ENCODE results near the gene IGFBP3. TPM values are rescaled to one million over a fixed set of nuclear protein-coding genes. Genes with fewer than 3 reads are reported as not detected.
"Not testable (repeated sequence)": the region's sequence is repeated elsewhere in the genome, so short reads cannot be mapped to it uniquely, and the experiment has no call there.

IGFBP3 gene
- total RNA-seq, 8 experiments from 2014 or later: 0.92 to 187 (median 3.3) TPM; not detected in 2

DNA sequence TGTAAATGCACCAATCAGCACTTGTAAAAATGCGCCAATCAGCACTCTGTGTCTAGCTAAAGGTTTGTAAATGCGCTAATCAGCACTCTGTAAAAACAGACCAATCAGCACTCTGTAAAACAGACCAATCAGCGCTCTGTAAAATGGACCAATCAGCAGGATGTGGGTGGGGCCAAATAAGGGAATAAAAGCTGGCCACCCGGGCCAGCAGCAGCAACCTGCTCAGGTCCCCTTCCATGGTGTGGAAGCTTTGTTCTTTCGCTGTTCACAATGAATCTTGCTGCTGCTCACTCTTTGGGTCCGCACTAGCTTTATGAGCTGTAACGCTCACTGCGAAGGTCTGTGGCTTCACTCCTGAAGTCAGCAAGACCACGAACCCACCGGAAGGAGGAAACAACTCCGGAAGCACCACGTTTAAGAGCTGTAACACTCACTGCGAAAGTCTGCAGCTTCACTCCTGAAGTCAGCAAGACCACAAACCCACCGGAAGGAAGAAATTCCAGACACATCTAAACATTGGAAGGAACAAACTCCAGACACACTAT lies 19.2 kb upstream of the IGFBP3 start:
- not testable (repeated sequence) for ATAC-seq (replicated peaks in 6 of 8); H3K27ac ChIP-seq; H3K4me3 ChIP-seq; H3K4me1 ChIP-seq (replicated peaks in 1 of 2)
- WGBS, 10 experiments: 82 to 100% (median 91%) methylated on average over 4 to 13 of the region's 14 CpGs; no CpG with 5 or more reads in 1 of the 10 experiments
- in situ Hi-C loops (cut with MboI; ENCODE audit: low pct_unique_long_range_greater_than_20kb in 2 of 9, low sequenced_read_pairs in 9 of 9, unreplicated experiment in 9 of 9): loop anchor here in 2 of 9 experiments (25.0 kb wide), 1 partner anchor 422 kb away; no protein-coding TSS in a partner anchor

DNA sequence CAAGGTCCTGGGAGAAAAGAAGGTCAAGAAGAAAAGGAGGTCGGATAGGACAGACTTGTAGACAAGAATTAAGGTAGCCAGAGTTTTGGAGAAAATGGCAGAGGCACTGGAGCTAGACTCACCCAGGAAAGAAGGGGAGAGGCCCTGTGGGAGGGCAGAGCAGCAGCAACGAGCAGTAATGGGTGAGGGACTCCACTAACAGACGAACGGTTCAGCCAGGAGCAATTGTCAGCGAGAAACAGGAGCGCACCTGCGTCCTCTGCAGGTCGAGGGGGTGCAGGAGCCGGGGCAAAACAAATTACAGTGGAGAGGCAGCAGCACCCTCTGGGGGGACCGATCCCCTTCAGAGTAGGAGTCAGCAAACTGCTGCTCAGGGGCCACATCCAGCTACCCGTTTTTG lies 18.5 kb upstream of the IGFBP3 start:
- Histone ChIP-seq H3K4me1 (replicated peaks in 1 of 2) (no peaks in the 10 kb centered on the region), H3K27ac (no peak overlapping the region), H3K4me3 (no peak overlapping the region)
- in situ Hi-C loops (cut with MboI; ENCODE audit: low pct_unique_long_range_greater_than_20kb in 2 of 9, low sequenced_read_pairs in 9 of 9, unreplicated experiment in 9 of 9): loop anchor here in 2 of 9 experiments (25.0 kb wide), 1 partner anchor 423 kb away; no protein-coding TSS in a partner anchor
- no peak for ATAC-seq (replicated peaks in 6 of 8)
- 77 to 100% (median 89%) methylated on average over 3 to 9 of the region's 11 CpGs; no CpG with 5 or more reads in 2 of the 10 experiments for WGBS, 10 experiments

DNA sequence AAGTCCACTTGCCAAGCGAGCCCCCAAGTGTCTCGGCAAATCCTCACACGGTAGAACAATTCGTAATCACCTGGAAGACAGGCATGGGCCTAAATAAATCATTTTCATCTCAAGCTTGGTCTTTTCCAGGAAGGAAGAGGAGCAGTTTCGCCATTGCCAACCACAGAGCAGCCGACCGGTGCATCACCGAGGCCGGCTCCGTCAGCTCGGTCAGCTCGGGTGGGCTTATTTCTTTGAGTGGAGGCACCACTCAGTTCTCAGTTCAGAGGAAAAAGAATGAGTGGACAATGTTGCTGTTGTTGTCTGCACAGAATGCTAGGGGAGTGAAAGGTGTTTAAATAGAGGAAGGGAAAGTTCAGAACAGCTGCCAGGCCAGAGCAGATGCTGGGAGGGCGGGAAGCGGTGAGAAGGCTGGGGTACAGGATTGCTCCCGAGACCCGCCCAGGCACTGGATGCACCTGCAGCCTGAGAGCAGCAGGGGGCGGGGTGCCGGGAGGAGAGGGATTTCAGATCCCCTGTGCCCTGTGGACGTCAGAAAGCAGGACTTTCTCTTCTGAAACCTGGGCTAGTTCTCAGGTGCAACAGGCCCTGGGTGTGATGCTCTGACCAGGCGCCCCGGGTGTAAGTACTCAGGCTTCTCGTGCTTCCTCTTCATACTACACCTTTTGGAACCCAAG lies 17.7 kb upstream of the IGFBP3 start:
- in situ Hi-C loops (cut with MboI; ENCODE audit: low pct_unique_long_range_greater_than_20kb in 2 of 9, low sequenced_read_pairs in 9 of 9, unreplicated experiment in 9 of 9): loop anchor here in 2 of 9 experiments (25.0 kb wide), 1 partner anchor 424 kb away; no protein-coding TSS in a partner anchor
- Histone ChIP-seq H3K4me3 (no peak overlapping the region), H3K27ac (no peak overlapping the region), H3K4me1 (replicated peaks in 1 of 2) (no peaks in the 10 kb centered on the region)
- ATAC-seq (replicated peaks in 6 of 8): no peak
- 72 to 97% (median 87%) methylated on average over 1 to 15 of the region's 22 CpGs; no CpG with 5 or more reads in 3 of the 10 experiments for WGBS, 10 experiments

DNA sequence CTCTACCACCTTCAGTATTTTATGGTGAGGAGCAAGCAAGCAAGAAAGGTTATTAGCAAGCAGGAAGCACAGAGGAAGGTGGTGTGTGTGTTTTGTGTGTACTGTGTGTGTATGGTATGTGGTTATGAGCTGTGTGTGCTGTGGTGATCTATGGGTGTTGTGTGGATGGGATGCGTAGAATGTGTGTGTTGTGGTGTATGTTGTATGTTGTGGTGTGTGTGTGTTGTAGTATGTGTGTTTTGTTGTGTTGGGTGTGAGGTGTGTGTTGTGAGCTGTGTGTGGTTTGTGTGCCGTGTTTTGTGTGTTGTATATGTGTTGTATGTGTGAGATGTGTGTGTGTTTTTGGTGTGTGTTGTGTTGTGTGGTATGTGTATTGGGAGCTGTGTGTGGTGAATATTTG lies 16.8 kb upstream of the IGFBP3 start:
- Histone ChIP-seq H3K4me3 (no peak overlapping the region), H3K27ac (no peak overlapping the region), H3K4me1 (replicated peaks in 1 of 2) (no peaks in the 10 kb centered on the region)
- in situ Hi-C loops (cut with MboI; ENCODE audit: low pct_unique_long_range_greater_than_20kb in 2 of 9, low sequenced_read_pairs in 9 of 9, unreplicated experiment in 9 of 9): loop anchor here in 2 of 9 experiments (25.0 kb wide), 1 partner anchor 424 kb away; no protein-coding TSS in a partner anchor
- ATAC-seq (replicated peaks in 6 of 8): no peak
- WGBS, 10 experiments: 80 to 100% methylated on average over 1 of the region's 2 CpGs; no CpG with 5 or more reads in 8 of the 10 experiments

DNA sequence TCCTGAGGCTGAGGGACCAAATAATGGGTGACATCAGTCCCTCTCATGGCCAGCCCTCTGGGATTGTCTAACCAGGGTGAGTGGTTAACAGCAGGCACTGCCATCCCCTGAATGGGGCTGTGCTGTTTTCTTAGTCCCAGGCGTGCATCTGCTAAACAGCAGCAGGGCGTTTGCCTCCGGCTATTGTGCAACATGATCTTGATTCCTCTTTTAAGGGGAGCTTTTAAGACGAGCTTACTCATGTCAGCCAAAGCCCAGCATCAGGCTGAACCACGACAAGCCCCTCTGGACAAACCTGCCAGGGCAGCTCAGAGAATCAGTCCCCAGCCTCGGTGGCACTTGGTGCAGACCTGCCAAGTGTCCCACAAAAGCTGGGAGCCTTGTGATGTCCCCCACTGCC lies 16.2 kb upstream of the IGFBP3 start:
- H3K4me1 ChIP-seq (replicated peaks in 1 of 2): no peaks in the 10 kb centered on the region
- in situ Hi-C loops (cut with MboI; ENCODE audit: low pct_unique_long_range_greater_than_20kb in 2 of 9, low sequenced_read_pairs in 9 of 9, unreplicated experiment in 9 of 9): loop anchor here in 2 of 9 experiments (25.0 kb wide), 1 partner anchor 425 kb away; no protein-coding TSS in a partner anchor
- H3K4me3 ChIP-seq: no peak overlapping the region
- ATAC-seq (replicated peaks in 6 of 8): peak in 2 of 8 experiments; percentile 67 to 94
- WGBS, 10 experiments: 60 to 80% (median 73%) methylated on average over 1 to 6 of the region's 6 CpGs; no CpG with 5 or more reads in 6 of the 10 experiments
- H3K27ac ChIP-seq: no peak overlapping the region

DNA sequence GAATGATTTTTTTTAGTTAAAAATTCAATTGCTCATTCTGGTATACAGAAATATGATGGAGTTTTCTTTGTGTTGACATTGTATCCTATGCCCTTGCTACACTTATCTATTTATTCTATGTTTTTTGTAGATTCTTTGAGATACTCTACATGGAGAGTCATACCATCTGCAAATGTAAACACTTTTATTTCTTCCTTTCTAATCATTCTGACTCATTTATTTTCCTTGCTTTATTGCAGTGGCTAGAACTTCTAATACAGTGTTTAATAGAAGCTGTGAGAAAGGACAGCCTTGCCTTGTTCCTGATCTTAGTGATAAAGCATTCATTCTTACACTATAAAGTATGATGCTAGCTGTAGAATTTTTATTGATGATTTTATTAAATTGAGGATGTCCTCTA lies 9.9 kb upstream of the IGFBP3 start:
- Histone ChIP-seq H3K4me3 (no peak overlapping the region), H3K4me1 (replicated peaks in 1 of 2) (no peaks in the 10 kb centered on the region), H3K27ac (no peak overlapping the region)
- no peak for ATAC-seq (replicated peaks in 6 of 8)
- in situ Hi-C loops (cut with MboI; ENCODE audit: low pct_unique_long_range_greater_than_20kb in 2 of 9, low sequenced_read_pairs in 9 of 9, unreplicated experiment in 9 of 9): loop anchor here in 2 of 9 experiments (25.0 kb wide), 1 partner anchor 431 kb away; no protein-coding TSS in a partner anchor

DNA sequence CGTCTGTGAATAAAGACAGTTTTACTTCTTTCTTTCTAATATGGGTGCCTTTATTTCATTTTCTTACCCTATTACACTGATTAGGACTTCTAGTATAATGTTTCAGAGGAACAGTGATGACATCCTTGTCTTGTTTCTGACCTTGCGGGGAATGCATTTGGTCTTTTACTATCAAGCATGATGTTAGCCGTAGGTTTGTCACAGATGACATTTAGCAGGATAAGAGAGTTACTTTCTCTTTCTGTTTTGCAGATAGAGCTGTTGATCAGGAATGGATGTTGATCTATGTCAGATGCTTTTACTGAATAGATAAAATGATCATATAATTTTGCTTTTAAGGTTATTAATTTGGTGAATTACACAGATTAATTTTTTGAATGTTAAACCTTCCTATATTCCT lies 6.6 kb upstream of the IGFBP3 start:
- 86 to 100% (median 100%) methylated on average over 2 to 3 of the region's 3 CpGs; no CpG with 5 or more reads in 2 of the 10 experiments for WGBS, 10 experiments
- in situ Hi-C loops (cut with MboI; ENCODE audit: low pct_unique_long_range_greater_than_20kb in 2 of 9, low sequenced_read_pairs in 9 of 9, unreplicated experiment in 9 of 9): loop anchor here in 4 of 9 experiments (10.0 to 25.0 kb wide), 3 partner anchors 427 to 1157 kb away; no protein-coding TSS in a partner anchor
- Histone ChIP-seq H3K4me1 (replicated peaks in 1 of 2) (no peaks in the 10 kb centered on the region), H3K4me3 (no peak overlapping the region), H3K27ac (no peak overlapping the region)
- no peak for ATAC-seq (replicated peaks in 6 of 8)

DNA sequence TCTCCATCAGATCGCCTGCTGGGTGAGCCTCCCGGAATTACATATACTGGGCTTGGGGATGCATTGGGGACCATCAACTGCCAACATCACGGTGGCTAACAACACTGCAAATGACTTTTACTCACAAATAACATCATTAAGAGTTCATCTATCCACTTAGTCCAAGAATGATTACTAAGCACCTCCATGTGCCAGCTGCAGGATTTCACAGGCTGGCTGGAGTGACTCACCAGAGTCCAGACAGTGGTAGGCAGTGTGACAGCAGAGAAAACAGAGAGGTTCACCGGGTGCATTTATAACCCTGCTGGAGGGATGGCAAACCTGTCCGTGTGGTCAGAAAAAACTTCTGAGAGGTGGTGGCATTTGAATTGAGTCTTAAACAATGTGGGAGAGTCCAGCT lies 3.2 kb upstream of the IGFBP3 start:
- WGBS, 10 experiments: 0 to 69% (median 55%) methylated on average over 1 to 5 of the region's 5 CpGs; no CpG with 5 or more reads in 3 of the 10 experiments
- peak in 2 of 8 experiments; percentile 9 for ATAC-seq (replicated peaks in 6 of 8)

DNA sequence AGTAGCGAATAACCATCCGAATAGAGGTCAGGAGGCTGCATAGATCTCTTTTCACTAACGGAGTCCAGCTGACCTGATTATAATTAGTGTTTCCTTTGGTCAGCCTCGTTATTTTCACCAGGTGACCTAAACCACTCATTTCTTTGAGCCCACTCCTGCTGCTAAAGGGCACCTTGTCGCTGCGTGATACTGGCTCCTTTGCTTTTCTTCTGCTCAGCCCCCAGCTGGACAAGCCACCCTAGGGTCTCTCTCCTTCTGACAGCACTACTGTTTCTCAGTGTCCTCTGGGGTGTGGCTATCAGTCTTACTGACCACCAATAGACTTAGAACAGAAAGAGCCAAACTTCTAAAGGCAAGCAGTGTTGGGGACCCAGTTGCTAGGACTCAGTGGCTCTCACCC lies 2.7 kb upstream of the IGFBP3 start:
- no peak for ATAC-seq (replicated peaks in 6 of 8)
- 30 to 80% (median 48%) methylated on average over 2 to 6 of the region's 6 CpGs for WGBS, 10 experiments
- Histone ChIP-seq H3K4me3 (no peak overlapping the region), H3K27ac (no peak overlapping the region), H3K4me1 (replicated peaks in 1 of 2) (no peaks in the 10 kb centered on the region)
- in situ Hi-C loops (cut with MboI; ENCODE audit: low pct_unique_long_range_greater_than_20kb in 2 of 9, low sequenced_read_pairs in 9 of 9, unreplicated experiment in 9 of 9): loop anchor here (5.0 to 25.0 kb wide), 7 partner anchors 423 to 1263 kb away; no protein-coding TSS in a partner anchor

More for the DNA sequence above, 3.2 kb upstream of the IGFBP3 start:
- Histone ChIP-seq H3K4me1 (replicated peaks in 1 of 2) (no peaks in the 10 kb centered on the region), H3K27ac (no peak overlapping the region), H3K4me3 (no peak overlapping the region)
- in situ Hi-C loops (cut with MboI; ENCODE audit: low pct_unique_long_range_greater_than_20kb in 2 of 9, low sequenced_read_pairs in 9 of 9, unreplicated experiment in 9 of 9): loop anchor here (5.0 to 25.0 kb wide), 7 partner anchors 423 to 1263 kb away; no protein-coding TSS in a partner anchor

DNA sequence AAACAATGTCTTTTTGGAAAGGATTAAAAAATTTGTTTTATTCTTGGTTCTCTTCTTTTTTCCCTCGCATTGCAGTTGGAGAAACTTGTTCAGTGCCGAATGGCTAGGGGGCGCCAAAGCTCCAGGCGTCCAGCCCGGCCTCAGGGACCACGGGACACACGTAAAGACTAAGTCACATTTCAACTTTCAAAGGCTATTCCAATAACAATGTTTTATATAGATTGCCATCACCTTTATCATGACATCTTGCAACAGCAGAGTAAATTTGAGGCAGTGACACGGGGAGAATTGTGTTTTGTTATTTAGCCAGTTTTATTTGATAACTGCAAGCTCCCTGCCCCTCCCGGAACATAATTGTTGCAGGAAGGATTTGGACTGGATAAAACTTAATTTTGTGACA lies 2.2 kb upstream of the IGFBP3 start:
- ATAC-seq (replicated peaks in 6 of 8): peak in 3 of 8 experiments; percentile 8 to 42 (median 19)
- H3K4me1 ChIP-seq (replicated peaks in 1 of 2): no peaks in the 10 kb centered on the region
- in situ Hi-C loops (cut with MboI; ENCODE audit: low pct_unique_long_range_greater_than_20kb in 2 of 9, low sequenced_read_pairs in 9 of 9, unreplicated experiment in 9 of 9): loop anchor here (5.0 to 25.0 kb wide), 7 partner anchors 424 to 1264 kb away; no protein-coding TSS in a partner anchor
- H3K4me3 ChIP-seq: no peak overlapping the region
- no peak overlapping the region for H3K27ac ChIP-seq
- WGBS, 10 experiments: 0 to 23% (median 0%) methylated on average over 1 to 7 of the region's 9 CpGs; no CpG with 5 or more reads in 1 of the 10 experiments

DNA sequence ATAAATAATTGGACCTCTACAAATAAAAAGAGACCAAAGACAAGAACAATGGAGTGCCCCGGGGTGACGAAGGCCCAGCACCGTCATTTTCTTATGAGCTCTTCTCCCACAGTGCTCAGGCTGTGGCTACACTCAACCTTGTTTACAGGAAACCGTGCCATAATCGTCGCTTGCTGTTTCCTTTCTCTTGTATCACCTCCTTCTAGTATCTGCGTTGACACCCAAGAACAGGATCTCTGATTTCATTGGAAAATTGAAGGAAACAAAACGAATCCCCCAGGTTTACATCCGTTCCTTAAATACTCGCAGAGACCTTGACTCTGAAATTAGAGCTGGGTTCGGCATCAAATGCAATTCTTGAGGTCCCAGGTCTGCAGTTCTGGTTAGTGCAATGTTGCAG lies 1.7 kb upstream of the IGFBP3 start:
- ATAC-seq (replicated peaks in 6 of 8): no peak
- WGBS, 10 experiments: 0 to 40% (median 17%) methylated on average over 1 to 11 of the region's 11 CpGs; no CpG with 5 or more reads in 1 of the 10 experiments
- in situ Hi-C loops (cut with MboI; ENCODE audit: low pct_unique_long_range_greater_than_20kb in 2 of 9, low sequenced_read_pairs in 9 of 9, unreplicated experiment in 9 of 9): loop anchor here (5.0 to 25.0 kb wide), 7 partner anchors 424 to 1264 kb away; no protein-coding TSS in a partner anchor
- H3K4me1 ChIP-seq (replicated peaks in 1 of 2): no peaks in the 10 kb centered on the region
- H3K27ac ChIP-seq: no peak overlapping the region
- H3K4me3 ChIP-seq: peak overlapping the region in 2 of 5 donors; percentile 7 to 17

DNA sequence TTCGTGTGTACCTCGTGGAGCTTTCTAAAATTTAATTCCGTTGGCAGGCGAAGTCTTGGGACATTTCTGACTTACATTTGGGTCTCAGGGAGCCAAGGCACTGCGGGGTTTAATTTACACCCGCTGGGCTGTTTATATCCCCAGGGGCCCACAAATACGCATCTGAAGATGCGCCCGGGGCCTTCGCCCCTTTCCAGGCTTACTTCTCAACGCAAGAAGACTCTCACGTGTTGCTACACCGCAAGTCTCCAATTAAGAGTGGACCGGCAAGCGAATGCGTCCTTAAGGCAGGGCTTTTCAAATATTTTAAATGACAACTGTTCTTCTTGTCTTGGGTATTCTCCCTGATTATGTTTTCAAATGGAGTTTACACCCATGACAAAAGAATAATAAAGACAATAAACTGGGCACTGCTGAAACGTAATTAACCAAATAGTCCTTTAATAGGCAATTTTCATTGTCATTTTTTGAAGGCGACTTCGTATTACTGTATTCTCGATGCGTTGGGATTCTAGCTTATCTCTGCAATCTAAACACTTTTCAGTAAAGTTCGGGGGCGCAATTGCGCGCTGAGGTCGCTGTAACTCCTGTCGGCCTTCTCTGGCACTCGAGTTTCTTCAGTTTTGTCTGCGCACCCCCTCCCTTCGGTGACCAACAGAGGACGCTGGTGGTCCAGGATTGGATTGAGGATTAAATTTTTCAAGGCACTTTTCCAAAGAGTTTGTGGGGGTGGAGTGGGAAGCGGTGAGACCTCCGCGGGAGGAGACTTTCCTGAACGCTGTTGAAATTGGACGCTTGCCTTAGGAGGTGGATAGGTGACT lies 837 bp upstream of the IGFBP3 start:
- in situ Hi-C loops (cut with MboI; ENCODE audit: low pct_unique_long_range_greater_than_20kb in 2 of 9, low sequenced_read_pairs in 9 of 9, unreplicated experiment in 9 of 9): loop anchor here (5.0 to 25.0 kb wide), 7 partner anchors 425 to 1265 kb away; no protein-coding TSS in a partner anchor
- Histone ChIP-seq H3K27ac (no peak overlapping the region), H3K4me1 (replicated peaks in 1 of 2) (no peaks in the 10 kb centered on the region), H3K4me3 (peak overlapping the region; percentile 45 to 78 (median 51))
- peak in 1 of 8 experiments; percentile 3 for ATAC-seq (replicated peaks in 6 of 8)
- WGBS, 10 experiments: 0 to 14% (median 2%) methylated on average over 2 to 28 of the region's 36 CpGs

Data from motor neuron (in vitro differentiated cells).